GM21723 (cell line): Measurements from ENCODE around the gene PML.
"Not testable (repeated sequence)": the region's sequence is repeated elsewhere in the genome, so short reads cannot be mapped to it uniquely, and the experiment has no call there.

Experiments used
- ATAC-seq: cut with Tn5 transposase; IDR thresholded peaks from one replicate; pipeline ENCODE4 v1.9.1; 2021; ENCODE audit warnings: mild to moderate bottlenecking, moderate library complexity; ENCODE audit not compliant: unreplicated experiment

The PML gene

GRCh38 chr15:73959012-73959581, 35.4 kb upstream of the PML start:
- no peak for ATAC-seq

- ATAC-seq = no peak
Measured at GRCh38 chr15:73959801-73960200, 34.7 kb upstream of the PML start.

- not testable (repeated sequence) for ATAC-seq
Measured at GRCh38 chr15:73960472-73961070, 33.9 kb upstream of the PML start.

GRCh38 chr15:73962433-73962832, 32.1 kb upstream of the PML start:
- no peak for ATAC-seq

GRCh38 chr15:73964736-73965093, 29.8 kb upstream of the PML start:
- peak; percentile 60 for ATAC-seq

- peak; percentile 46 for ATAC-seq
Measured at GRCh38 chr15:73965094-73965757, 29.3 kb upstream of the PML start.

GRCh38 chr15:73965758-73966113, 28.8 kb upstream of the PML start:
- ATAC-seq = peak; percentile 66

- ATAC-seq = no peak
Measured at GRCh38 chr15:73968461-73968860, 26.1 kb upstream of the PML start.

GRCh38 chr15:73969151-73969759, 25.3 kb upstream of the PML start:
- ATAC-seq = no peak

- ATAC-seq = no peak
Measured at GRCh38 chr15:73972984-73973682, 21.4 kb upstream of the PML start.

- ATAC-seq = not testable (repeated sequence)
Measured at GRCh38 chr15:73973683-73974200, 20.8 kb upstream of the PML start.

GRCh38 chr15:73975440-73976125, 18.9 kb upstream of the PML start:
- ATAC-seq = not testable (repeated sequence)

- ATAC-seq = no peak
Measured at GRCh38 chr15:73978896-73979295, 15.6 kb upstream of the PML start.

GRCh38 chr15:73979636-73980035, 14.9 kb upstream of the PML start:
- no peak for ATAC-seq

GRCh38 chr15:73981761-73982221, 12.7 kb upstream of the PML start:
- ATAC-seq = no peak

GRCh38 chr15:73982222-73982962, 12.1 kb upstream of the PML start:
- no peak for ATAC-seq

- no peak for ATAC-seq
Measured at GRCh38 chr15:73983211-73983727, 11.2 kb upstream of the PML start.

- ATAC-seq = no peak
Measured at GRCh38 chr15:73983773-73984172, 10.7 kb upstream of the PML start.

- ATAC-seq = no peak
Measured at GRCh38 chr15:73984208-73984979, 10.1 kb upstream of the PML start.
